ENCODE data around the gene RTP2. TPM values are rescaled to one million over a fixed set of nuclear protein-coding genes. Genes with fewer than 3 reads are reported as not detected.

RTP2 gene
- total RNA-seq, 1 donor from 2014 or later, result not detected

DNA sequence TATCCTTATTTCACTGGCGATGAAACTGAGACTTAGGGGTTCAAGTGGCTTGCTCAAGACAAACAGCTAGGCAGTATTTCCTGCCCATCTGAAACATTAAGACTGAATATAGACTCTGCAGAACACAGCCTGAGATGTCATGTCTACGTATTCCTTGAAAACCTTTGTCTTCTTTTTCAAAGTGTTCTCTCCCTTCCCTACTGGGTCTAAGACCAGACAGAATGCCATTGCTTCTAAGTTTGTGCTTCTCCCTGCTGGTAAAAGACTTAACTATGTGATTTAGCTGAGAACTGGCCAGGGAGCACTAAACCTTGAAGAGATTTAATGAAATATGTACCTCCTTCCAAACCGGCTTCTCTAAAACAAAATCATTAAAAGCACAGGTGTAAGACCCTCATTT, 33.0 kb upstream of the RTP2 start:
- peaks cover 9% of the 10 kb centered on the region for H3K4me1 Mint-ChIP-seq (ENCODE audit: low read depth, unreplicated experiment)
- H3K4me3 Mint-ChIP-seq (ENCODE audit: unreplicated experiment), result no peak overlapping the region
- no peak overlapping the region for H3K27ac Mint-ChIP-seq (ENCODE audit: unreplicated experiment)
- TF ChIP-seq, protein P1, sequence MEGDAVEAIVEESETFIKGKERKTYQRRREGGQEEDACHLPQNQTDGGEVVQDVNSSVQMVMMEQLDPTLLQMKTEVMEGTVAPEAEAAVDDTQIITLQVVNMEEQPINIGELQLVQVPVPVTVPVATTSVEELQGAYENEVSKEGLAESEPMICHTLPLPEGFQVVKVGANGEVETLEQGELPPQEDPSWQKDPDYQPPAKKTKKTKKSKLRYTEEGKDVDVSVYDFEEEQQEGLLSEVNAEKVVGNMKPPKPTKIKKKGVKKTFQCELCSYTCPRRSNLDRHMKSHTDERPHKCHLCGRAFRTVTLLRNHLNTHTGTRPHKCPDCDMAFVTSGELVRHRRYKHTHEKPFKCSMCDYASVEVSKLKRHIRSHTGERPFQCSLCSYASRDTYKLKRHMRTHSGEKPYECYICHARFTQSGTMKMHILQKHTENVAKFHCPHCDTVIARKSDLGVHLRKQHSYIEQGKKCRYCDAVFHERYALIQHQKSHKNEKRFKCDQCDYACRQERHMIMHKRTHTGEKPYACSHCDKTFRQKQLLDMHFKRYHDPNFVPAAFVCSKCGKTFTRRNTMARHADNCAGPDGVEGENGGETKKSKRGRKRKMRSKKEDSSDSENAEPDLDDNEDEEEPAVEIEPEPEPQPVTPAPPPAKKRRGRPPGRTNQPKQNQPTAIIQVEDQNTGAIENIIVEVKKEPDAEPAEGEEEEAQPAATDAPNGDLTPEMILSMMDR (IDR thresholded peaks at IDR 0.05; ENCODE audit: partially characterized antibody, unreplicated experiment), result no peak
- no peaks in the 10 kb centered on the region for H3K36me3 Mint-ChIP-seq (ENCODE audit: unreplicated experiment)
- H3K9me3 Mint-ChIP-seq (ENCODE audit: unreplicated experiment), result peaks cover 7% of the 10 kb centered on the region
- DNase-seq, result no peak
- peaks cover 5% of the 10 kb centered on the region for H3K27me3 Mint-ChIP-seq (ENCODE audit: unreplicated experiment)

DNA sequence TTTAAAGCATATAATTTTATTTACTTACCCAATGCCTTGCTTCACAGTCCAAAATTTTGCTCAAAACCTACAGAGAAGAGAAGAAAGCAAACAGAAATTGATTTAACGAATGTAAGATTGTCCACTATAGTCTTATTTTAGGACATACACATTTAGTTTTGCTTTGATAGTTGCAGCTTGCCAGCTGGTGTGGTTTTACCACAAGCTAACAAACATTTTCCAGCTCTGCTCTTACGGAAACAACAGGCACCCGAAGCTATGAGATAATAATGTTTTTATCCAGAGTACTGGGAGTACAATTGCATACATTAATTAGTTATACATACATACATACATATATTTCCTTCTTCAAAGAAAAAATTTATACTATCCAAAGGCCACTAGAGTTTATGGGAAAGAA, 32.5 kb upstream of the RTP2 start:
- peaks cover 5% of the 10 kb centered on the region for H3K27me3 Mint-ChIP-seq (ENCODE audit: unreplicated experiment)
- H3K9me3 Mint-ChIP-seq (ENCODE audit: unreplicated experiment), result peaks cover 7% of the 10 kb centered on the region
- no peak overlapping the region for H3K27ac Mint-ChIP-seq (ENCODE audit: unreplicated experiment)
- TF ChIP-seq, protein P1 (IDR thresholded peaks at IDR 0.05; ENCODE audit: partially characterized antibody, unreplicated experiment), result no peak
- DNase-seq, result no peak
- no peak overlapping the region for H3K4me3 Mint-ChIP-seq (ENCODE audit: unreplicated experiment)
- H3K36me3 Mint-ChIP-seq (ENCODE audit: unreplicated experiment), result no peaks in the 10 kb centered on the region
- peaks cover 9% of the 10 kb centered on the region for H3K4me1 Mint-ChIP-seq (ENCODE audit: low read depth, unreplicated experiment)

DNA sequence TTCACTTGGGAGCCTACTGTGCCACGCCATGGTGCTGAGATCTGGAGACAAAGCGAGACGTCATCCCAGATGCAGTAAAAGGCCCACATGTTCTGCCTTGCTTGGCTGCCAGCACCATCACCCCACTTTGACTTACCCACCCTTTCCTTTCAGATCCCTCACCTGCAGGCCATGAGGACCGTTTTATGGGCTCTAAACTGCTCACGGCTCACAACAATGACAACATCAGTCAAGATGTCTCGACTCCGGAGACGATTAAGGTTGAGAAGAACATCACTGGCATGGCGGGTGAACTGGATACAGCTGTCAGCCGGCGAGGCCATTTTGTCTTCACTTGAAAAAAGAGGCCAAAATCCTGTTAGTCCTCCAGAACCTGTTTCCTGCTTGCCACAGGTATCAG, 31.0 kb upstream of the RTP2 start:
- DNase-seq, result no peak
- Mint-ChIP-seq H3K27ac (ENCODE audit: unreplicated experiment) (no peak overlapping the region), H3K9me3 (ENCODE audit: unreplicated experiment) (no peaks in the 10 kb centered on the region), H3K4me1 (ENCODE audit: low read depth, unreplicated experiment) (peaks cover 5% of the 10 kb centered on the region), H3K4me3 (ENCODE audit: unreplicated experiment) (no peak overlapping the region), H3K27me3 (ENCODE audit: unreplicated experiment) (peaks cover 2% of the 10 kb centered on the region), H3K36me3 (ENCODE audit: unreplicated experiment) (no peaks in the 10 kb centered on the region)
- TF ChIP-seq, protein P1 (IDR thresholded peaks at IDR 0.05; ENCODE audit: partially characterized antibody, unreplicated experiment), result no peak

DNA sequence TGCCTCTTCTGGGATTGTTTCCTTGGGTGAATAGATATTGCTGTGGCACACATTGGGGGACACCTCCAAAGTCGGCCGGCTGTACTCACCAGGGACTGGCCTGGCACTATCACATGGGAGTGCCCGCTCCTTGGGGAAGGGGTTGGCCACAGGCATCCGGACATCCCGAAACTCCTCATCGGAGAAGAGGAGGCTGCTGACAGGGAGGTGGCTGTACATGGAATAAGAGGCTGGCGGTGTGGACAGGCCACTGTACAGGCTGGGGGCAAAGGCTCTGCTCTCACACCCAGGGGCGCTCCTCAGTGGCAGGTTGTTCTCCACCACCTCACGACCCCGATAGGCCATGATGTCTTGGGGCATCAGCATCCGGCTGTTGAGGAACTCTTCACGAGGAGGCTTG, 27.2 kb upstream of the RTP2 start:
- TF ChIP-seq, protein P1 (IDR thresholded peaks at IDR 0.05; ENCODE audit: partially characterized antibody, unreplicated experiment), result no peak
- DNase-seq, result no peak
- Mint-ChIP-seq H3K4me3 (ENCODE audit: unreplicated experiment) (no peak overlapping the region), H3K27ac (ENCODE audit: unreplicated experiment) (no peak overlapping the region), H3K4me1 (ENCODE audit: low read depth, unreplicated experiment) (no peaks in the 10 kb centered on the region), H3K9me3 (ENCODE audit: unreplicated experiment) (no peaks in the 10 kb centered on the region), H3K36me3 (ENCODE audit: unreplicated experiment) (no peaks in the 10 kb centered on the region), H3K27me3 (ENCODE audit: unreplicated experiment) (no peaks in the 10 kb centered on the region)

DNA sequence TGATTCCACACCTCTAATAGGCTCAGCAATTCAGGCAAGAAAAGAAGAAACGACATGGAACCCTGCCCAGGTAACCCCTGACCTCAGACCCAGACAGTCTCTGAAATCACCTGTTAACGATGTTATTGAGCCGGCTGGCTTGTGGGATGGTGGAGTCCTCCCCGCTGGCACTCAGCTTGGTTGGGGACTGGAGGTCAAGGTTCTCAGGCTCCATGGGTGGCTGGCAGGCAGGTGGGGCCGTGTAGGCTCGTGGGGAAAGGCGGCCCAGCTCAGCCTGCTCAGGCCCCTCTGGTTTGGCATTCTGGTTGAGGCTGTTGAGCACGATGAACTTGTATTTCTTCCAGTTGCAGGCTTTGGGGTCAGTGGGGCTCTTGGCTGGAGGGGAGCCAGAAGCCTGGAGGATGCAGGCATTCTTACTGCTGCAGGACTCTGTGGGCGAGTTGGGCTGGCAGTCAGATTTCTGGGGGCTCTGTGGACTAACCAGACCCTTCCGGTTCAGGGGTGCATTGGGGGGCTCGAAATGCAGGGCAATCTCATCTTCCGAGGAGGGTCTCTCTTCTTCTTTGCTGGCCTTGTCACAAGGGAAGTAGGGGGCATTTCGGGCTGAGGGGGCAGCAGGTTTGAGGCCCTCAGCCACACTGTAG, 26.7 kb upstream of the RTP2 start:
- Mint-ChIP-seq H3K4me1 (ENCODE audit: low read depth, unreplicated experiment) (no peaks in the 10 kb centered on the region), H3K27me3 (ENCODE audit: unreplicated experiment) (peaks cover 2% of the 10 kb centered on the region), H3K36me3 (ENCODE audit: unreplicated experiment) (no peaks in the 10 kb centered on the region), H3K27ac (ENCODE audit: unreplicated experiment) (no peak overlapping the region), H3K4me3 (ENCODE audit: unreplicated experiment) (no peak overlapping the region), H3K9me3 (ENCODE audit: unreplicated experiment) (no peaks in the 10 kb centered on the region)
- DNase-seq, result no peak
- TF ChIP-seq, protein P1 (IDR thresholded peaks at IDR 0.05; ENCODE audit: partially characterized antibody, unreplicated experiment), result no peak
